Activated effector memory CD4-positive, alpha-beta T cell treated with Interleukin-2 at 50 U/mL for 16 hours (primary cell): ENCODE data around the gene TMEM127.

Experiments used
- DNase-seq: peaks from one replicate; pipeline ENCODE4 v3.0.0-alpha.2; 2020

TMEM127 gene

DNA sequence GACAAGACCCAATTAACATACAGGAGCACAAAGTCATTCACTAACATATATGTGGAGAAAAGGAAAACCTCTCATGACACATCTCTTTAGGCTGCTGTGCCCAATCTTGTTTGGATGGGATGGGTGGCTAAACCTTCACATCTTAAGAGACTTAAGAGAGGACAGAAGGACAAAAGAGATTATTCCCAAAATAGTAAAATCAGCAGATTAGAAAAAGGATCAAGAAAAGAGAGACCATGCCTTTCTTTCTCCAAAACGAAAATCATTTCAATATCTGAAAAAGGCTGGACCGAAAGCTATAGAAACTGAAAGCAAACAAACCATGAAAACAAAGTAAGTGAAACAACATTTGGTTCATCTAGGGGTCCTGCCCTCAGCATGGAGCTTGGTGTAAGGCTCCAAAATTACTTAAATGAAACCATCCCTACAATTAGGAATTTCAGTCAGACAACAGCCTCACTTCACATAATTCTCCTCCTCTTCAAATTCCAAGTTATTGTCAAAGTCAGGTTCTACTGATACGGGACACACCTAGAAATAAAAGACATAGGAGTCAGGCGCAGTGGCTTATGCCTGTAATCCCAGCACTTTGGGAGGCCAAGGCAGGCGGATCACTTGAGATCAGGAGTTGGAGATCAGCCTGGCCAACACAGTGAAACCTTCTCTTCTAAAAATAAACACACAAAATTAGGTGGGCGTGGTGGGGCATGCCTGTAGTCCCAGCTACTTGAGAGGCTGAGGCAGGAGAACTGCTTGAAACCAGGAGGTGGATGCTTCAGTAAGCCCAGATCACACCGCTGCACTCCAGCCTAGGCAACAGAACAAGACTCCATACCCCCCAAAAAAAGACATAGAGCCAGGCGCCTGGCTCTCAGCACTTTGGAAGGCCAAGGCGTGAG lies 62.4 kb downstream of the TMEM127 start:
- no peak for DNase-seq

DNA sequence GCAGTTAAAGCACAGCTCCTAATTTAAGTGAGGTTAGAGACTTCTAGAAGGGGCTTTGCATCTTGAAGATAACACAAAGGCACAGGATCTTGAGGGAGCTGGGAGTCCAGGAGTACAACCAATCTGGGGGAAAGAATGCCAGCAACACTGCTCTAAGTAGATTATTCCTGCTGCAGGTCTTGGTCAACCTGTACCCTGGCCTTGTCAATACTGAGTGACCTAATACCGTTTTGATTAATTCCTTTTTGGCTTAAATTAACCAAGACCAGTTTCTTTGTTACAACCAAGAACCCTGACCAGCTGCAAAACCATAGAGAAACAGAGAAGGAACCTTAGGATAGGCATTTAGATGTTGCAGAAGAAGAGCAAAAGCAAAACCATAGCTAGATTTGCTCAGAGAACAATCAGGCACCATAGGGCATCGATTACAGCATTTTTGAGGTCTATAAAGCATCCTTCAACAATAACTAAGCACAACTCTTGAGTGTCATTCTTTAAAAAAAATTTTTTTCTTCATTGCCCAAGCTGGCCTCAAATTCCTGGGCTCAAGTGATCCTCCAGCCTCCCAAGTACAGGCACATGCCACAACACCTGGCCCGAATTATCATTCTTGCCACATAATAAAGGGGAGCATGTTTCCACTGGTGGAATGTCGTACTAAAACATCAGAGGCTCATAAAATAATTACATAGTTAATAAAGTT lies 63.5 kb downstream of the TMEM127 start:
- no peak for DNase-seq

DNA sequence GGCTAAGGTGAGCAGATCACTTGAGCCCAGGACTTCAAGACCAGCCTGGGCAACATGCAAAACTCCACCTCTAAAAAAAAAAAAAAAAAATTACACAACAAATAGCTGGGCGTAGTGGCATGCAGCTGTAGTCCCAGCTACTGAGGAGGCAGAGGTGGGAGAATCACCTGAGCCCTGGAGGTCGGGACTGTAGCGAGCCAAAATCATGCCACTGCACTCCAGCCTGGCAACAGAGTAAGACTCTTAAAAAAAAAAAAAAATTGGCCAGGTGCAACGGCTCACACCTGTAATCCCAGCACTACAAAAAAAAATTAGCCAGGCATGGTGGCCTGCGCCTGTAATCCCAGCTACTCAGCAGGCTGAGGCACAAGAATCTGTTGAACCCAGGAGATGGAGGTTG lies 64.5 kb downstream of the TMEM127 start:
- DNase-seq, result no peak

DNA sequence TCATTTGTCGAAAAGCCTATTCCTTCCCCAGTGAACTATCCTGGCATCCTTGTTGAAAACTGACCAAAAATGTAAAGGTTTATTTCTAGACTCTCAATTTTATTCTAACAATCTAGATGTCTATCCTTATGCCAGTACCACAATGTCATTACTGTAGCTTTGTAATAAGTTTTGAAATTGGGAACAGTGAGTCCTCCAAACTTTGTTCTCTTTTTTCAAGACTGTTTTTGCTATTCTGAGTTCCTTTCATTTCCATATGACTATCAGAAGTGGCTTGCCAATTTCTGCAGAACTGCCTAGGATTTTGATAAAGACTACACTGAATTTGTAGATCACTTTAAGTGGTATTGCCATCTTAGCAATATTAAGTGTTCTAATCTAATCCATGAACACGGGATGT lies 66.9 kb downstream of the TMEM127 start:
- no peak for DNase-seq
